Activated T-helper 1 cell treated with Interleukin-2 at 50 U/mL for 16 hours (primary cell): ENCODE measurements around the gene G6PC2.
"Not testable (repeated sequence)": the region's sequence is repeated elsewhere in the genome, so short reads cannot be mapped to it uniquely, and the experiment has no call there.

Source experiments
- DNase-seq: peaks from one replicate; pipeline ENCODE4 v3.0.0-alpha.2; 2020; ENCODE audit warnings: low read depth

Gene G6PC2

GRCh38 chr2:168904358-168904757, 3.3 kb downstream of the G6PC2 start:
- DNase-seq = no peak

- DNase-seq = no peak
Observed at GRCh38 chr2:168907940-168908662, 7.0 kb downstream of the G6PC2 start.

- DNase-seq = no peak
Observed at GRCh38 chr2:168910330-168910729, 9.2 kb downstream of the G6PC2 start.

GRCh38 chr2:168912466-168912865, 11.4 kb downstream of the G6PC2 start:
- no peak for DNase-seq

GRCh38 chr2:168912901-168913369, 11.8 kb downstream of the G6PC2 start:
- no peak for DNase-seq

- DNase-seq = no peak
Observed at GRCh38 chr2:168913495-168913894, 12.4 kb downstream of the G6PC2 start.

GRCh38 chr2:168915441-168916330, 14.6 kb downstream of the G6PC2 start:
- no peak for DNase-seq

- no peak for DNase-seq
Observed at GRCh38 chr2:168916331-168916675, 15.2 kb downstream of the G6PC2 start.

GRCh38 chr2:168920504-168921157, 19.5 kb downstream of the G6PC2 start:
- DNase-seq = no peak

- no peak for DNase-seq
Observed at GRCh38 chr2:168926621-168927386, 25.7 kb downstream of the G6PC2 start.

- DNase-seq = no peak
Observed at GRCh38 chr2:168928113-168928831, 27.2 kb downstream of the G6PC2 start.

- DNase-seq = no peak
Observed at GRCh38 chr2:168929031-168929430, 27.9 kb downstream of the G6PC2 start.

GRCh38 chr2:168930242-168930641, 29.2 kb downstream of the G6PC2 start:
- no peak for DNase-seq

- DNase-seq = not testable (repeated sequence)
Observed at GRCh38 chr2:168932174-168932573, 31.1 kb downstream of the G6PC2 start.

GRCh38 chr2:168934826-168935225, 33.7 kb downstream of the G6PC2 start:
- DNase-seq = no peak

GRCh38 chr2:168935810-168936581, 34.9 kb downstream of the G6PC2 start:
- DNase-seq = no peak

GRCh38 chr2:168939061-168939460, 38.0 kb downstream of the G6PC2 start:
- DNase-seq = no peak

GRCh38 chr2:168939918-168940317, 38.8 kb downstream of the G6PC2 start:
- no peak for DNase-seq

- no peak for DNase-seq
Observed at GRCh38 chr2:168941297-168941696, 40.2 kb downstream of the G6PC2 start.

- DNase-seq = no peak
Observed at GRCh38 chr2:168944065-168944464, 43.0 kb downstream of the G6PC2 start.
